GM12873 (cell line): Measurements from ENCODE around the gene ST3GAL3.

Experiments
- TF ChIP-seq, protein P1 (sequence below): IDR thresholded peaks from 2 replicates; pipeline ENCODE4 v1.5.1; 2012; ENCODE audit warnings: low read depth, mild to moderate bottlenecking, moderate library complexity, low read length, control low read depth; ENCODE audit not compliant: insufficient read depth; ENCODE audit errors: missing control alignments

The ST3GAL3 gene

DNA sequence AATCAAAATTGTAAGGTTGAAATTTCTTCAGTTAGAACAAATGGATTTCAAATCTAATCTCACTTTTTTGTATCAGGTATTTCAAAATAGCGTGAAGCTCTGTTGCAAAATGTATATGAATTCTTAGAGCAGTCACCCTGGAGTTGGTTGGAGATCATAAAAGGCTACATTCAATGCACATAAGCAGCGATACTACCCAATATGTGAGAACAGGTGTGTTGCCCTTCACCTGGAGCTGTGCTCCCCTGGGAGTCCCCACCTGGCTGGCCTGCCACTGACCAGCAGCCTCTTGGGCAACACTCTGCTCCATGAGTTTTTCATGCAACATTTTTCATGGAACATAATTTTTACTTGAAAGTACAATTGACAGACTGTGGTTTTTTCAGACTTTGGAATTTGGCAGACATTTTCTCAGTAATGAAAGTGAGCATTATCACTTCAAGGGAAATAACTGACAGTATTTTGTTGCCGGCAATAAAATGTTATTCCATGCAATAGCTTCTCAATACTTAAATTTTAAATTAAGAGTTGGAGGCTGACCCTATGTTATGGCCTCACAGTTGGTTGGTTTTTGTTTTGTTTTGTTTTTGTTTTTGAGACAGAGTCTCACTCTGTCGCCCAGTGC lies 95.1 kb downstream of the ST3GAL3 start:
- TF ChIP-seq, protein P1, sequence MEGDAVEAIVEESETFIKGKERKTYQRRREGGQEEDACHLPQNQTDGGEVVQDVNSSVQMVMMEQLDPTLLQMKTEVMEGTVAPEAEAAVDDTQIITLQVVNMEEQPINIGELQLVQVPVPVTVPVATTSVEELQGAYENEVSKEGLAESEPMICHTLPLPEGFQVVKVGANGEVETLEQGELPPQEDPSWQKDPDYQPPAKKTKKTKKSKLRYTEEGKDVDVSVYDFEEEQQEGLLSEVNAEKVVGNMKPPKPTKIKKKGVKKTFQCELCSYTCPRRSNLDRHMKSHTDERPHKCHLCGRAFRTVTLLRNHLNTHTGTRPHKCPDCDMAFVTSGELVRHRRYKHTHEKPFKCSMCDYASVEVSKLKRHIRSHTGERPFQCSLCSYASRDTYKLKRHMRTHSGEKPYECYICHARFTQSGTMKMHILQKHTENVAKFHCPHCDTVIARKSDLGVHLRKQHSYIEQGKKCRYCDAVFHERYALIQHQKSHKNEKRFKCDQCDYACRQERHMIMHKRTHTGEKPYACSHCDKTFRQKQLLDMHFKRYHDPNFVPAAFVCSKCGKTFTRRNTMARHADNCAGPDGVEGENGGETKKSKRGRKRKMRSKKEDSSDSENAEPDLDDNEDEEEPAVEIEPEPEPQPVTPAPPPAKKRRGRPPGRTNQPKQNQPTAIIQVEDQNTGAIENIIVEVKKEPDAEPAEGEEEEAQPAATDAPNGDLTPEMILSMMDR: no peak

DNA sequence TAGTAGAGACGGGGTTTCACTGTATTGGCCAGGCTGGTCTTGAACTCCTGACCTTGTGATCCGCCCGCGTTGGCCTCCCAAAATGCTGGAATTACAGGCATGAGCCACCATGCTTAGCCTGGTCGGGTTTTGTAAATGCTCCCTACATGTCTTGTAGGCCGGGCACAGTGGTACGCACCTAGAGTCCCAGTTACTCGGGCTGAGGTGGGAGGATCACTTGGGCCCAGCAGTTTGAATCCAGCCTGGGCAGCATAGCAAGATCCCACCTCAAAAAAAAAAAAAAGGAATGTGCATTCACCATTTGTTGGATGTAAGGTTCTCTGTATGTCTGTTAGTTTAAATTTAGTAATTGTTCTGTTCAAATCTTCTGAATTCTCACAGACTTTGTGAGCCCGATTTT lies 95.8 kb downstream of the ST3GAL3 start:
- TF ChIP-seq, protein P1: no peak

DNA sequence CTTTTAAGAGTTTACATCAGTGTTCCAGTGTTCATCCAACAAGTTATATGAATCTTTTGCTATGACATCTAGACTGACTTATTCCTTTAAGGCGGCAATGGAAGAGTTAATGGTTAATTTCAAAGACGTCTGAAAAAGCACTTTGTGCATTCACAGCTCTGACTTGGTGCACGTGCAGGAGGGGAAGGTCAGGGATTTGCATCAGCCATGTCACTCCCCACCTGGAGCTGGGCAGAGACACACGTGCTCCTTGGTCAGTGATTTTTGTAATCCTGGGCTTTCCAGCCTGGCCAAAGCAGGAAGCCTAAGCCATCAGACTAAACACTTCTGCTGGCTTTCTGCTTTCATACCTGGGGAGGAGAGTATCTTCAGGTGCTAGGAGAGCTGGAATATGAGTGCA lies 96.3 kb downstream of the ST3GAL3 start:
- TF ChIP-seq, protein P1: no peak

DNA sequence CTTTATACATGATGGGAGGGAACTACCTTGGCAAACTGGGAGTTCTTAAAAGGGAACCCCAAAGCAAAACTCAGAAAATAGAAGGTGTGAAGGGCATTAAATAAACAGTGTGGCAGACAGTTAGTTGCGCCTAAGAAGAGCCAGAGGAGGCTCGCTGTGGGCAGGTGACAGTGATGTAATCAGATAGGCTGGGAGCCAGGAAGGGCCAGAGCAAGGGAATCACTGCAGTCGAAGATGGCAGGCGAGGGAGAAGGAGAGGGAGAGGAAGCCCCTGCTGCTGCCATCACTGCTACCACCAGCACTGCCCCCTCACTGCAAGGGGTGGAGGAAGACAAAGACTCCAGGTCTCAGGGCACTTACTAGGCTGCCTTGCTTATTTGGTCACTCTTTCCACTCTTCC lies 97.2 kb downstream of the ST3GAL3 start:
- TF ChIP-seq, protein P1: no peak

DNA sequence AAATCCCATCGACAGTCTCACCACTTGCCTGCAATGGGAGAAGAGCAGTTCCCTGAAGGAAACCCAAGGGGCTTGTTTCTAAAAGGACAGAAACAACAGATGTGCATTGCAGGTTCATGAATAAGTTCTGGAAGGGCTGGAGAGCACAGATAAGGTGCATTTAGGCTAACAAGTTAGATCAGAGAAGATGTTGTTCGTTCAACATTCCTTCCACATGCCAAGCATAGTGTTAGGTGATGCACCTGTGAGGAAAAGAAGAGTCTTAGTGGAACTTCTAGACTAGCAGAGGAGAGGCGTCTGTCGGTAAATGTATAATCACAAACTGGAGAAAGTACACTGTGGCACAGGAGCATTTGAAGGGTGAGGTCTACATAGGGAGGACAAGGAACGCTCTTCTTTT lies 98.0 kb downstream of the ST3GAL3 start:
- TF ChIP-seq, protein P1: no peak

DNA sequence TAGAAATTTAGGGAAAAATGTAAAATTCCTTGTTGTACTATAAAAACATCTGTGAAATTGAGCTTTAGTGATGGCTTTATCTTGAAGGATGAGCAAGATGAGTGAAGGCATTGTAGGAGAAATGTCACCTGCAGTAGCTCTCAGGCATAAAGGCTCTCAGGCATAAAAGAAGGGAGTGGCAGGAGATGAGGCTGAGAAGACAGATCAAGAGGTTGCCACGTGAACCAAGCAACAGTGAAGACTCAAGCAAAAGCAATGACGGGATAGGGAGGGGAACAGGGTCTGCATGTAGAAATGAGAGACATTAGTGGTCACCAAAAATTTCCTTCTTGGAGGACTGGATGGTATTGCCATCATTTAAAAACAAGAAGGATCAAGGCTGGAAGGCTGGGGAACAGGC lies 98.8 kb downstream of the ST3GAL3 start:
- TF ChIP-seq, protein P1: no peak

DNA sequence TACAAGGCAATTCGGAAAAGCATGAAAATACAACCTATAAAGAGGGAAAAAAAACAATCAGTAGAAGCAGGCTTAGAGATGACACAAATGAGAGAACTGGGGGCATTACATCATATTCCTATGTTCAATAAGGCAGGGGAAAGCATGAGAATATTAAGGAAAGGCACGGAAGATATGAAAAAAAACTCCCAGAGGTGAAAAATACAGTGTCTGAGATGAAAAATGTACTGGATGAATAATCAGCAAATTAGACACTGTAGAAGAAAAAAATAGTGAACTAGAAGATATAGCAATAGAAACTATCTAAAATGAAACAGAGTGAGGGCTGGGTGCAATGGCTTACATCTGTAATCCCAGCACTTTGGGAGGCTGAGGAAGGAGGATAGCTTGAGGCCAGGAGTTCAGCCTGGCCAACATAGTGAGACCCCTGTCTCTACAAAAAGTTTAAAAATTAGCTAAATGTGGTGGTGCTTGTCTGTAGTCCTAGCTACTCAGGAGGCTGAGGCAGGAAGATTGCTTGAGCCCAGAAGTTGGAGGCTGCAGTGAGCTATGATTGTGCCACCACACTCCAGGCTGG lies 101.8 kb downstream of the ST3GAL3 start:
- TF ChIP-seq, protein P1: no peak
